ENCODE data around the gene RPRD2.
"Not testable (repeated sequence)": the region's sequence is repeated elsewhere in the genome, so short reads cannot be mapped to it uniquely, and the experiment has no call there.

DNA sequence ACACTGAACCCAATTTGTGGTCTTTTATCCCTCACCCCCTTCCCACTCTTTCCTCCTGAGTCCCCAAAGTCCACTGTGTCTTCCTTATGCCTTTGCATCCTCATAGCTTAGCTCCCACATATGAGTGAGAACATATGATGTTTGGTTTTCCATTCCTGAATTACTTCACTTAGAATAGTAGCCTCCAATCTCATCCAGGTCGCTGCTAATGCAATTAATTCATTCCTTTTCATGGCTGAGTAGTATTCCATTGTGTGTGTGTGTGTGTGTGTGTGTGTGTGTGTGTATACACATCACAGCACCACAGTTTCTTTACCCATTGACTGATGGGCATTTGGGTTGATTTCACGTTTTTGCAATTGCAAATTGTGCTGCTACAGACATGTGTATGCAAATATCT lies 31.2 kb downstream of the RPRD2 start:
- TF ChIP-seq, protein P1, sequence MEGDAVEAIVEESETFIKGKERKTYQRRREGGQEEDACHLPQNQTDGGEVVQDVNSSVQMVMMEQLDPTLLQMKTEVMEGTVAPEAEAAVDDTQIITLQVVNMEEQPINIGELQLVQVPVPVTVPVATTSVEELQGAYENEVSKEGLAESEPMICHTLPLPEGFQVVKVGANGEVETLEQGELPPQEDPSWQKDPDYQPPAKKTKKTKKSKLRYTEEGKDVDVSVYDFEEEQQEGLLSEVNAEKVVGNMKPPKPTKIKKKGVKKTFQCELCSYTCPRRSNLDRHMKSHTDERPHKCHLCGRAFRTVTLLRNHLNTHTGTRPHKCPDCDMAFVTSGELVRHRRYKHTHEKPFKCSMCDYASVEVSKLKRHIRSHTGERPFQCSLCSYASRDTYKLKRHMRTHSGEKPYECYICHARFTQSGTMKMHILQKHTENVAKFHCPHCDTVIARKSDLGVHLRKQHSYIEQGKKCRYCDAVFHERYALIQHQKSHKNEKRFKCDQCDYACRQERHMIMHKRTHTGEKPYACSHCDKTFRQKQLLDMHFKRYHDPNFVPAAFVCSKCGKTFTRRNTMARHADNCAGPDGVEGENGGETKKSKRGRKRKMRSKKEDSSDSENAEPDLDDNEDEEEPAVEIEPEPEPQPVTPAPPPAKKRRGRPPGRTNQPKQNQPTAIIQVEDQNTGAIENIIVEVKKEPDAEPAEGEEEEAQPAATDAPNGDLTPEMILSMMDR (IDR thresholded peaks at IDR 0.05) = not testable (repeated sequence)
- TF ChIP-seq POLR2A (IDR thresholded peaks at IDR 0.05) = not testable (repeated sequence)
